HG03280 (cell line): ENCODE results near the gene CALHM6.
"Not testable (repeated sequence)": the region's sequence is repeated elsewhere in the genome, so short reads cannot be mapped to it uniquely, and the experiment has no call there.

Source experiments
- ATAC-seq: cut with Tn5 transposase; IDR thresholded peaks from one replicate; pipeline ENCODE4 v1.9.1; 2021; ENCODE audit warnings: mild to moderate bottlenecking, moderate library complexity; ENCODE audit not compliant: unreplicated experiment

CALHM6 gene

GRCh38 chr6:116475141-116475540, 14.0 kb downstream of the CALHM6 start:
- ATAC-seq, result no peak

- peak; percentile 100 for ATAC-seq
Measured at GRCh38 chr6:116476002-116476678, 15.0 kb downstream of the CALHM6 start.

GRCh38 chr6:116482780-116483179, 21.6 kb downstream of the CALHM6 start:
- ATAC-seq, result no peak

- ATAC-seq, result no peak
Measured at GRCh38 chr6:116483616-116484015, 22.4 kb downstream of the CALHM6 start.

GRCh38 chr6:116485559-116486184, 24.5 kb downstream of the CALHM6 start:
- ATAC-seq, result no peak

GRCh38 chr6:116491610-116492330, 30.6 kb downstream of the CALHM6 start:
- no peak for ATAC-seq

- no peak for ATAC-seq
Measured at GRCh38 chr6:116492331-116493067, 31.3 kb downstream of the CALHM6 start.

GRCh38 chr6:116495161-116495560, 34.0 kb downstream of the CALHM6 start:
- not testable (repeated sequence) for ATAC-seq

GRCh38 chr6:116497113-116497676, 36.0 kb downstream of the CALHM6 start:
- no peak for ATAC-seq

- ATAC-seq, result no peak
Measured at GRCh38 chr6:116500969-116501433, 39.8 kb downstream of the CALHM6 start.

GRCh38 chr6:116507324-116507723, 46.1 kb downstream of the CALHM6 start:
- ATAC-seq, result no peak

- no peak for ATAC-seq
Measured at GRCh38 chr6:116508527-116508926, 47.4 kb downstream of the CALHM6 start.

GRCh38 chr6:116511424-116512110, 50.4 kb downstream of the CALHM6 start, which contains the start of gene CALHM5:
TSS of gene CALHM5 (plus strand) at chr6:116511639. CDS start at chr6:116511697, 58 bp downstream.
- ATAC-seq, result no peak

GRCh38 chr6:116512111-116512559, 51.0 kb downstream of the CALHM6 start:
- ATAC-seq, result peak; percentile 68

GRCh38 chr6:116512734-116513133, 51.6 kb downstream of the CALHM6 start:
- ATAC-seq, result no peak
